Retinal pigment epithelial cell (primary cell): ENCODE data around the gene BICRA.

ENCODE experiments used
- DNase-seq: peaks from one replicate; pipeline ENCODE4 v3.0.0-alpha.2; 2010; ENCODE audit warnings: low read depth
- H3K4me3 ChIP-seq: 2 replicates; pipeline ENCODE4 v1.5.1; 2011; ENCODE audit warnings: mild to moderate bottlenecking, low read length, control low read depth, moderate library complexity
- CTCF ChIP-seq: conservative IDR thresholded peaks from 2 replicates; pipeline ENCODE4 v1.5.1; 2011; ENCODE audit warnings: low read depth, low read length, control low read depth, inconsistent platforms

Gene BICRA

GRCh38 chr19:47603706-47604565, 5.0 kb upstream of the BICRA start:
- TF ChIP-seq CTCF, result no peak
- no peak overlapping the region for H3K4me3 ChIP-seq
- no peak for DNase-seq

GRCh38 chr19:47607564-47608073, 1.3 kb upstream of the BICRA start:
- no peak for TF ChIP-seq CTCF
- peak overlapping the region; percentile 77 for H3K4me3 ChIP-seq
- no peak for DNase-seq

- DNase-seq, result peak; percentile 66
- TF ChIP-seq CTCF, result peak; percentile 27
- H3K4me3 ChIP-seq, result peak overlapping the region; percentile 77
These were observed 638 bp upstream of the BICRA start for GRCh38 chr19:47608074-47608918.

- DNase-seq, result no peak
- peak overlapping the region; percentile 74 for H3K4me3 ChIP-seq
- TF ChIP-seq CTCF, result no peak
These were observed 1.3 kb downstream of the BICRA start for GRCh38 chr19:47609906-47610894.

- peak overlapping the region; percentile 74 for H3K4me3 ChIP-seq
- no peak for DNase-seq
- no peak for TF ChIP-seq CTCF
These were observed 2.0 kb downstream of the BICRA start for GRCh38 chr19:47610902-47611301.
